H1 (cell line): Measurements from ENCODE around the gene VPS25. TPM values are rescaled to one million over a fixed set of nuclear protein-coding genes. Genes with fewer than 3 reads are reported as not detected.

Experiments
- CEBPB ChIP-seq: IDR thresholded peaks from 2 replicates; pipeline ENCODE4 v1.6.1; 2012; ENCODE audit warnings: low read depth, low read length
- CREB1 ChIP-seq: IDR thresholded peaks from 2 replicates; pipeline ENCODE4 v1.6.1; 2012; ENCODE audit warnings: inconsistent platforms
- HDAC2 ChIP-seq, 2 experiments: fragments of 300-600 bp in 1 of 2; sonication (generic) in 1 of 2; IDR thresholded peaks; 2 replicates each; pipeline ENCODE4 v1.6.1; 2011 to 2012; ENCODE audit warnings: low read depth in 2 of 2, low read length in 2 of 2, mild to moderate bottlenecking in 2 of 2, moderate library complexity in 2 of 2, borderline replicate concordance in 1 of 2, inconsistent platforms in 1 of 2
- KDM4A ChIP-seq: IDR thresholded peaks from one replicate; pipeline ENCODE4 v1.7.1; 2012; ENCODE audit warnings: low read depth, mild to moderate bottlenecking, moderate library complexity, low read length, inconsistent platforms; ENCODE audit not compliant: severe bottlenecking
- RNF2 ChIP-seq: fragments of 200-900, 300-1000 bp; sonication (generic); IDR thresholded peaks from 2 replicates; pipeline ENCODE4 v1.7.1; 2016; ENCODE audit warnings: borderline replicate concordance, low read depth, mild to moderate bottlenecking, antibody characterized with exemption, low read length; ENCODE audit not compliant: poor library complexity, severe bottlenecking; ENCODE audit errors: missing control alignments
- SIRT6 ChIP-seq: IDR thresholded peaks from one replicate; pipeline ENCODE4 v1.7.1; 2012; ENCODE audit warnings: low read length, inconsistent platforms
- SP1 ChIP-seq: IDR thresholded peaks from 2 replicates; pipeline ENCODE4 v1.6.1; 2011; ENCODE audit warnings: low read depth, low read length
- SP2 ChIP-seq: IDR thresholded peaks from 2 replicates; pipeline ENCODE4 v1.6.1; 2012; ENCODE audit warnings: mild to moderate bottlenecking, low read length, inconsistent platforms
- polyA plus RNA-seq, 7 experiments: library from polyadenylated mRNA; depleted of rRNA in 3 of 7; stranded (reverse) in 5 of 7; unstranded in 2 of 7; fragments of >200 nt in 5 of 7; fragments of 200-250 nt in 2 of 7; gene quantifications; 1 replicate in 5 of 7; 2 replicates in 1 of 7; 4 replicates in 1 of 7; pipeline versions ENCODE4 v1.2.1 to v1.2.3, GENCODE V29; 2011 to 2013; ENCODE audit warnings: missing spikeins in 2 of 7, mixed read lengths in 2 of 7
- total RNA-seq: library from RNA; stranded (reverse); fragmentation: NEBNext Ultra II Directional; extraction: Animal tissue kit (Norgen Biotek cat#: 25700); gene quantifications from 2 replicates; pipeline ENCODE4 v1.2.1, GENCODE V29; 2021
- TF ChIP-seq, protein P1 (sequence below): fragments of 300-600 bp; sonication (generic); IDR thresholded peaks from 2 replicates; pipeline ENCODE4 v1.7.1; 2012; ENCODE audit warnings: low read length, moderate library complexity, mild to moderate bottlenecking, inconsistent platforms; ENCODE audit not compliant: insufficient replicate concordance

VPS25 gene
- total and polyA plus RNA-seq, 2 of the 8 experiments (the other 6 are each of a cell fraction or from before 2014, with no cell fraction given): 88.2 to 188 TPM

- TF ChIP-seq, protein P1, sequence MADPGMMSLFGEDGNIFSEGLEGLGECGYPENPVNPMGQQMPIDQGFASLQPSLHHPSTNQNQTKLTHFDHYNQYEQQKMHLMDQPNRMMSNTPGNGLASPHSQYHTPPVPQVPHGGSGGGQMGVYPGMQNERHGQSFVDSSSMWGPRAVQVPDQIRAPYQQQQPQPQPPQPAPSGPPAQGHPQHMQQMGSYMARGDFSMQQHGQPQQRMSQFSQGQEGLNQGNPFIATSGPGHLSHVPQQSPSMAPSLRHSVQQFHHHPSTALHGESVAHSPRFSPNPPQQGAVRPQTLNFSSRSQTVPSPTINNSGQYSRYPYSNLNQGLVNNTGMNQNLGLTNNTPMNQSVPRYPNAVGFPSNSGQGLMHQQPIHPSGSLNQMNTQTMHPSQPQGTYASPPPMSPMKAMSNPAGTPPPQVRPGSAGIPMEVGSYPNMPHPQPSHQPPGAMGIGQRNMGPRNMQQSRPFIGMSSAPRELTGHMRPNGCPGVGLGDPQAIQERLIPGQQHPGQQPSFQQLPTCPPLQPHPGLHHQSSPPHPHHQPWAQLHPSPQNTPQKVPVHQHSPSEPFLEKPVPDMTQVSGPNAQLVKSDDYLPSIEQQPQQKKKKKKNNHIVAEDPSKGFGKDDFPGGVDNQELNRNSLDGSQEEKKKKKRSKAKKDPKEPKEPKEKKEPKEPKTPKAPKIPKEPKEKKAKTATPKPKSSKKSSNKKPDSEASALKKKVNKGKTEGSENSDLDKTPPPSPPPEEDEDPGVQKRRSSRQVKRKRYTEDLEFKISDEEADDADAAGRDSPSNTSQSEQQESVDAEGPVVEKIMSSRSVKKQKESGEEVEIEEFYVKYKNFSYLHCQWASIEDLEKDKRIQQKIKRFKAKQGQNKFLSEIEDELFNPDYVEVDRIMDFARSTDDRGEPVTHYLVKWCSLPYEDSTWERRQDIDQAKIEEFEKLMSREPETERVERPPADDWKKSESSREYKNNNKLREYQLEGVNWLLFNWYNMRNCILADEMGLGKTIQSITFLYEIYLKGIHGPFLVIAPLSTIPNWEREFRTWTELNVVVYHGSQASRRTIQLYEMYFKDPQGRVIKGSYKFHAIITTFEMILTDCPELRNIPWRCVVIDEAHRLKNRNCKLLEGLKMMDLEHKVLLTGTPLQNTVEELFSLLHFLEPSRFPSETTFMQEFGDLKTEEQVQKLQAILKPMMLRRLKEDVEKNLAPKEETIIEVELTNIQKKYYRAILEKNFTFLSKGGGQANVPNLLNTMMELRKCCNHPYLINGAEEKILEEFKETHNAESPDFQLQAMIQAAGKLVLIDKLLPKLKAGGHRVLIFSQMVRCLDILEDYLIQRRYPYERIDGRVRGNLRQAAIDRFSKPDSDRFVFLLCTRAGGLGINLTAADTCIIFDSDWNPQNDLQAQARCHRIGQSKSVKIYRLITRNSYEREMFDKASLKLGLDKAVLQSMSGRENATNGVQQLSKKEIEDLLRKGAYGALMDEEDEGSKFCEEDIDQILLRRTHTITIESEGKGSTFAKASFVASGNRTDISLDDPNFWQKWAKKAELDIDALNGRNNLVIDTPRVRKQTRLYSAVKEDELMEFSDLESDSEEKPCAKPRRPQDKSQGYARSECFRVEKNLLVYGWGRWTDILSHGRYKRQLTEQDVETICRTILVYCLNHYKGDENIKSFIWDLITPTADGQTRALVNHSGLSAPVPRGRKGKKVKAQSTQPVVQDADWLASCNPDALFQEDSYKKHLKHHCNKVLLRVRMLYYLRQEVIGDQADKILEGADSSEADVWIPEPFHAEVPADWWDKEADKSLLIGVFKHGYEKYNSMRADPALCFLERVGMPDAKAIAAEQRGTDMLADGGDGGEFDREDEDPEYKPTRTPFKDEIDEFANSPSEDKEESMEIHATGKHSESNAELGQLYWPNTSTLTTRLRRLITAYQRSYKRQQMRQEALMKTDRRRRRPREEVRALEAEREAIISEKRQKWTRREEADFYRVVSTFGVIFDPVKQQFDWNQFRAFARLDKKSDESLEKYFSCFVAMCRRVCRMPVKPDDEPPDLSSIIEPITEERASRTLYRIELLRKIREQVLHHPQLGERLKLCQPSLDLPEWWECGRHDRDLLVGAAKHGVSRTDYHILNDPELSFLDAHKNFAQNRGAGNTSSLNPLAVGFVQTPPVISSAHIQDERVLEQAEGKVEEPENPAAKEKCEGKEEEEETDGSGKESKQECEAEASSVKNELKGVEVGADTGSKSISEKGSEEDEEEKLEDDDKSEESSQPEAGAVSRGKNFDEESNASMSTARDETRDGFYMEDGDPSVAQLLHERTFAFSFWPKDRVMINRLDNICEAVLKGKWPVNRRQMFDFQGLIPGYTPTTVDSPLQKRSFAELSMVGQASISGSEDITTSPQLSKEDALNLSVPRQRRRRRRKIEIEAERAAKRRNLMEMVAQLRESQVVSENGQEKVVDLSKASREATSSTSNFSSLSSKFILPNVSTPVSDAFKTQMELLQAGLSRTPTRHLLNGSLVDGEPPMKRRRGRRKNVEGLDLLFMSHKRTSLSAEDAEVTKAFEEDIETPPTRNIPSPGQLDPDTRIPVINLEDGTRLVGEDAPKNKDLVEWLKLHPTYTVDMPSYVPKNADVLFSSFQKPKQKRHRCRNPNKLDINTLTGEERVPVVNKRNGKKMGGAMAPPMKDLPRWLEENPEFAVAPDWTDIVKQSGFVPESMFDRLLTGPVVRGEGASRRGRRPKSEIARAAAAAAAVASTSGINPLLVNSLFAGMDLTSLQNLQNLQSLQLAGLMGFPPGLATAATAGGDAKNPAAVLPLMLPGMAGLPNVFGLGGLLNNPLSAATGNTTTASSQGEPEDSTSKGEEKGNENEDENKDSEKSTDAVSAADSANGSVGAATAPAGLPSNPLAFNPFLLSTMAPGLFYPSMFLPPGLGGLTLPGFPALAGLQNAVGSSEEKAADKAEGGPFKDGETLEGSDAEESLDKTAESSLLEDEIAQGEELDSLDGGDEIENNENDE: no peak
- TF ChIP-seq CREB1 (no peak), SIRT6 (no peak), RNF2 (no peak), SP2 (no peak), HDAC2 (IDR thresholded peaks at IDR 0.05; ENCODE audit: borderline replicate concordance in 1 of 2, low read depth in 2 of 2, low read length in 2 of 2) (no peak), KDM4A (no peak), CEBPB (no peak), SP1 (no peak)
Observed at GRCh38 chr17:42784811-42785592, 11.8 kb downstream of the VPS25 start (continued).
